ENCODE measurements around the gene BZW2.
A peak's percentile ranks its signal among the peaks of the same experiment; 100 is the strongest.
"Not testable (repeated sequence)": the region's sequence is repeated elsewhere in the genome, so short reads cannot be mapped to it uniquely, and the experiment has no call there.

The BZW2 gene

DNA sequence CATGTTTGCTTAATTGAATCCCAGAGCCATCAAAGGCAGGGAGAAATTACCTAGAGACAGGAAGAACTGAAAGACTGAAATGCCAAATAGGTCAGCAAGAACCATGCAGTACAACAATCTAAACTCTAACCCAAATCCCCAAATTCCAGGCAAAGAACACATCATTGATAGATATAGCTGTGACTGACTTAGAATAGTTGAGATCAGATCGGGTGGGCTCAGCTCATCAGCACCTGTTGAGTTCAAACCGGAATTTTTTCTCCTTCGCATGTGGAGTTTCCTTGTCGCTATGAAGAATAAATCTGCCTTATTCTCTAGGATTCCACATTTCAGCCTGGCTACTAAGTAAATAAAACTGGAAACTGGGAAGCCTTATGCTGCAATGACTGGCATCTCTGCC, 1.8 kb upstream of the BZW2 start:
- peak overlapping the region; percentile 95 for H3K4me3 ChIP-seq (ENCODE audit: low read length)
- no peak for DNase-seq (ENCODE audit: low read depth, low spot score)

DNA sequence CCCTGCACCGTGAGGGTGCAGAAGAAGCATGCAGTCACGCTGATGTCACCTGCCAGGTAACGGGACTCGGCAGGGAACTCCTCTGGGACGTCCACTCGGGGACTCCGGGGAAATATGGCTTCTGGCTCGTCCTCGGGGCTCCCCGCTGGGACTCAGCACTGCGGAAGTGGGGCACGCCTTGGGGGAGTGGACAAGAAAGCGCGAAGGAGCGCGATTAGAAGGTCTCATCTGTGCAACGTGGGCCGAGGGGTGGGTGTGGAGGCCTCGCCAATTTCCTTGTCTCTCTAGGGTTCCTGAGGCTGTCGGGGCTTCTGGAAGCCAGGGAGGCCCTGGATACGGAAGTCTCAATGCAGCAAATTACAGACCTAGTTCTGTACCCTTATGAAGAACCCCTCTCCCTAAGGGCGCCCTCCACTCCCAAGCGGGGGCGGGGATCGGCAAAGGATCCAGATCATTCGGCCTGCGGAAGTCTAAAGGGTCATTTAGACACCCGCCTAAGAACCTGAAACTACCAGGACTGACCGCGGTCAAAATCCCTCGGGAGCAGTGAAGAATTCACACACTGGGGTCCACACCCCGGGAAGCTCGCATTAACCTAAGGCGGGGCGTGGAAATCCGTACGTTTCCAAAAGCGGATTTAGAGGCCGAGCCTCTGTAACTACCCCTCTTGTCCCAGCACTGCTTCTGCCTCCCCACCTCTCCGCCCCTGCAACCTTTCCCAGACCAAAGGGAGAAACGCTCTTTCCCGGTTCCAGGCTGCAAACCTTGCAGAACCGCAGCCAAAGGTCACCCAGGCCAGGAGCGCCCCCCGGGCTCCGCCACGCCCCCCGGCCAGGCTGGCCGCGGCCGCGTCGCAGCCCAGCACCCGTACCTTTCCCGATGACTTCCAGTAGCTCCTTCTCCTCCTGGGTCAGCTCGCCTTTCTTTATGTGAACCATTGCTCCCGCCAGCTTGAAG, 1.1 kb upstream of the BZW2 start:
- H3K4me3 ChIP-seq (ENCODE audit: low read length), result peak overlapping the region; percentile 95
- no peak for DNase-seq (ENCODE audit: low read depth, low spot score)

GRCh38 chr7:16646472-16647072, 591 bp downstream of the BZW2 start:
- DNase-seq (ENCODE audit: low read depth, low spot score), result no peak

DNA sequence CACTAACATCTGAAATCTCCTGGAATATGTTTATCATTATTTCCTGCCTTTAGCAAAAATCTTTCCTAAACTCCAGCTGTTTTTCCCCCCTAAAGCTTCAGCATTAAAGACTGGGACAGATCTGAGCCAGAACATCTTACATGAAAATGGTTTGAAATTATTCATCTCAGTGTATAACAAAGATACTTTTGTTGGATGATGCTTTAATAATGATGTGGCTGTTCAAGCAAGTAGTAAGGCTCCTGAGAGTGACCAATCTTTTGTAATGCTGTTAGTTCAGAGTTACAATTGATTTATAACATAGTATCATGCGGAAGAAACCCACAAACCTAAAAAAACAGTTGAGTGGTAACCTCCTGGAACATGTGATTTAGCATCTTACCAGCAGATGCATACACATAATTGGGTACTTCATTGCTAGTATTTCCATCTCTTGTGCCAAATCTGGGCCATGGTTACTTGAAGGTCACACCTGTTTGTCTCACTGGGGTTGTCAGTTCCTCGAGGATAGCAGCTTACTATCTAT, 1.5 kb downstream of the BZW2 start:
- H3K4me3 ChIP-seq (ENCODE audit: low read length), result peak overlapping the region; percentile 95
- no peak for DNase-seq (ENCODE audit: low read depth, low spot score)

More at GRCh38 chr7:16646472-16647072, 591 bp downstream of the BZW2 start:
- peak overlapping the region; percentile 95 for H3K4me3 ChIP-seq (ENCODE audit: low read length)

- no peak for DNase-seq (ENCODE audit: low read depth, low spot score)
- no peak overlapping the region for H3K4me3 ChIP-seq (ENCODE audit: low read length)
Measured at GRCh38 chr7:16648551-16648950, 2.6 kb downstream of the BZW2 start.

GRCh38 chr7:16649196-16649595, 3.2 kb downstream of the BZW2 start:
- H3K4me3 ChIP-seq (ENCODE audit: low read length), result no peak overlapping the region
- DNase-seq (ENCODE audit: low read depth, low spot score), result no peak

- DNase-seq (ENCODE audit: low read depth, low spot score), result no peak
- no peak overlapping the region for H3K4me3 ChIP-seq (ENCODE audit: low read length)
Measured at GRCh38 chr7:16650266-16650665, 4.3 kb downstream of the BZW2 start.

DNA sequence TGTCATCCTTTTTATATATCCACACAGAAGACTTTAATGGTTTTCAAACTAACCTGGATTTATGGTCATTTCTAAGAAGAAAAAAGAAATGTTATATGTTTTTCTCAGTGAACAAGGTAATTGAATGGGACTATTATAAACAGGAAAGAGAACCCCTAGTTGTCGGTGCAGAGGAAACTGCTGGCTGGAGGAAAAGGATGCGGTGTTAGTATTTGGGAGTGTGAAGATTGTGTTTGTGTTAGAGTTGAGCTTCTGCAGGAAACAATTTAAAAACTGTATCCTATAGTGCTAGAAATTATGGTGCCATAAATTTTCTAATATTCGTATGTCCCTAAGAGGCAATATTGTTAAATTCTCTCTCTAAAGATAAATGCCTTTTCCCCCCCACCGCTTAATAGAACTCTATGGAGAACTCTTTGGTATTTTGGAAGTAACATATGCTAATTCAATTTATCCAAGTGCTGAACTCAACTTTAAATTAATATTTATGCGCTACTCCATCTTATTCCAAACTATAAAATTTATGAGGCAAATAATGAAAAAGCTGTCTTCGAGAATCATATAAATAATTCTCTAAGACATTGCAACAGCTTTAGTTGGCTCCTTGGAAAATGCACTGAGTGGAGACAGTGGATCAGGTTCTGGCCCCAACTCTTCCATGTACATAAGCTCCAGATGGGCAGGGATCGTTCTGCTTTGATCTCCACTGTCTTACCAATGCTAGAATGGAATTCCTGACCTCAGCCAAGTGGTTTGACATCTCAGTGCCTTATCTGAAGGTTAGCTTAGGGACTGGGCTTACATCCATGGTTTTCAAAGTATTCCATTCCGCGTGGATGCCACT, 5.6 kb downstream of the BZW2 start:
- no peak overlapping the region for H3K4me3 ChIP-seq (ENCODE audit: low read length)

GRCh38 chr7:16652240-16652583, 6.2 kb downstream of the BZW2 start:
- DNase-seq (ENCODE audit: low read depth, low spot score), result no peak
- no peak overlapping the region for H3K4me3 ChIP-seq (ENCODE audit: low read length)

More for the DNA sequence above, 5.6 kb downstream of the BZW2 start:
- no peak for DNase-seq (ENCODE audit: low read depth, low spot score)

GRCh38 chr7:16652888-16653287, 6.9 kb downstream of the BZW2 start:
- no peak overlapping the region for H3K4me3 ChIP-seq (ENCODE audit: low read length)
- DNase-seq (ENCODE audit: low read depth, low spot score), result no peak

GRCh38 chr7:16655394-16655793, 9.4 kb downstream of the BZW2 start:
- no peak overlapping the region for H3K4me3 ChIP-seq (ENCODE audit: low read length)
- no peak for DNase-seq (ENCODE audit: low read depth, low spot score)

DNA sequence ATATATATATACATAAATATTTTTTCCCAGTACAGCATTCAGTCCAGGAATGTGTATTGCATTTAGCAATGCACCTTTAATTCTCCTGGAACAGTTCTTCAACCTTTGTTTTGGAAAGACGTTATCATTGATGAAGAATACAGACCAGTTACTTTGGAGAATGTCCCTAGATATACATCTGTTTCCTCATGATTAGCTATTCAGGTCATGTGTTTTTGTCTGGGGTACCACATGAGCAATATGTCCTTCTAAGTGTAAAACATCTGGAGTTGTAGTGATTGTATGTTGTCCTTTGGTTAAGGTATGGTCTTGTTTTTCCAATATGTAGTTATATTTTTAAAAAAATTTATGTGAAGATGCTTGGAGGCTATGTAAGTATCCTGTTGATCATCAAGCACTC, 10.2 kb downstream of the BZW2 start:
- DNase-seq (ENCODE audit: low read depth, low spot score), result no peak

DNA sequence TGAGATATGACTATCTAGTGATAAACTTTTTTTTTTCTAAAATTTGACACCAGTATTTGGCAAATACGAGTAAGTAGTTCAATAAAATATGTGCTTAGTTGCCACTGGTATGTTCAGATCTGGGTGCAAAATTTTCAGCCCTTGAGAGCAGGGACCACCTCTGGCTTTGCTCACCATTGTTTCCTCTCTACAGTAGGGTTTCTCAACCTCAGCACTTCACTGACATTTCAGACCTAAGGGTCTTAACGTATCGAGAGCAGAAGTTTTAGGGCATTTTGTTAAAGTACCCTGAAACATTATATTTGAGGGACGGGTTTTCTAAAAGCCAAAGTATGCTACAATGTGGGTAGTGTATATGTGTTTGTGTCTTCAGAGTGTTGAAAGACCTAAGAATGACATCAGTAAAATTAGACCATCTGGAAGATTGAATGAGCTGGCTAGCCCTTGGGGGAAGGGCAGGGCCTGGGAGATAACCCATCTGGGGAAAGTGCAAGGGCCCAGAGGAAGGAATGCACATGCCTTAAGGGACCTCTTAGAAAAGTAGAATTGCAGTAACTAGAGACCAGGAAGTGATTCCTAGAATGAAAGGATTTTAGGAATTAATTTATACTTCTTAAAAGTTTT, 11.8 kb downstream of the BZW2 start:
- no peak overlapping the region for H3K4me3 ChIP-seq (ENCODE audit: low read length)
- no peak for DNase-seq (ENCODE audit: low read depth, low spot score)

More for the DNA sequence above, 10.2 kb downstream of the BZW2 start:
- H3K4me3 ChIP-seq (ENCODE audit: low read length), result no peak overlapping the region

DNA sequence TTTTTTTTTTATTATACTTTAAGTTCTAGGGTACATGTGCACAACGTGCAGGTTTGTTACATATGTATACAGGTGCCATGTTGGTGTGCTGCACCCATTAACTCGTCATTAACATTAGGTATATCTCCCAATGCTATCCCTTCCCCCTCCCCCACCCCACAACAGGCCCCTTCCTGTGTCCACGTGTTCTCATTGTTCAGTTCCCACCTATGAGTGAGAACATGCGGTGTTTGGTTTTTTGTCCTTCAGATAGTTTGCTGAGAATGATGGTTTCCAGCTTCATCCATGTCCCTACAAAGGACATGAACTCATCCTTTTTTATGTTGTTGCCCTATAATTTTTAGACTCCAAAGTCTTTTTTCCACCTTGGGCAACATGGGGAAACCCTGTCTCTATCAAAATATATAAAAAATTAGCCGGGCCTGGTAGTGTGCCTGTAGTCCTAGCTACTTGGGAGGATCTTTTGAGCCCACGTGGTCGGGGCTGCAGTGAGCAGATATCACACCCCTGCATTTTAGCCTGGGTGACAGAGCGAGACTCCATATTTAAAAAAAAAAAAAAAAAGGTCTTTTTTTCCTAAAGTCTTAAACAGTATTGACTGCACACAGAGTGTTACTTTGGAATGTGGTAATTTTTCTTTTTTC, 14.0 kb downstream of the BZW2 start:
- not testable (repeated sequence) for H3K4me3 ChIP-seq (ENCODE audit: low read length); DNase-seq (ENCODE audit: low read depth, low spot score)

DNA sequence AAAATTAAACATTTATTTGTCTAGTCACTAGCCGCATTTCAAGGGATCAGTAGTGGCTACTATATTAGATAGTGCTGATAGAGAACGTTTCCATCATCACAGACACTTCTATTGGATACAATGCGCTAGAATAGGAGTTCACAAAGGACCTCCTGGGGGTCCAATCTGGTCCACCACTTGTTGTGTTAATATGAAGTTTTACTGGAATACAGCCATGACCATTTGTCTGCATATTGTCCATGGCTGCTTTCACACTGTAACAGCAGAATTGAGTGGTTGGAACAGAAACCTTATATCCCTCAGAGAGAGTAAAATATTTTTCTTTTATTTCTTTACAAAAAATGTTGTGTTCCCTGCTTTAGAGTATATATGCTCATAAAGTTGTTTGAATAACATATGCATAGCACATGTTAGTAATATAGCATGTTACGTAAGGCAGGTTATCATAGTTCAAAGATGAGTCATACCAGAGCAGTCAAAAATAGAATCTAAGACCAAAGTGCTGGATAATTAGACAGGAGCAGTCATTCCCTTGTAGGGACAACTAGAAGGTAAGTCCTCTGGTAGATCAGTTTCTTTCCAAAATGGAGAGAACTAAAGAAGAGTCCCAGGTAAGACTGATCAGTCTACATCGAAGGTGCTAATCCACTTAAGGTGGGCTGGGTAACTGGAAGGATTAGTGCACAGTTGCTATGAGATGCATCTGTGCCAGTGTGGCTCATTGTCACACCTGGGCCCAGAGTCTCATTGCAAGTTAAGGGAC, 14.9 kb downstream of the BZW2 start:
- no peak for DNase-seq (ENCODE audit: low read depth, low spot score)
- no peak overlapping the region for H3K4me3 ChIP-seq (ENCODE audit: low read length)

- DNase-seq (ENCODE audit: low read depth, low spot score), result no peak
- H3K4me3 ChIP-seq (ENCODE audit: low read length), result no peak overlapping the region
Measured at GRCh38 chr7:16661924-16662323, 15.9 kb downstream of the BZW2 start.

GRCh38 chr7:16667355-16667754, 21.4 kb downstream of the BZW2 start:
- H3K4me3 ChIP-seq (ENCODE audit: low read length), result no peak overlapping the region
- no peak for DNase-seq (ENCODE audit: low read depth, low spot score)
